Peyer's patch (tissue), 4 donors: ENCODE measurements around the gene SIAE.

Experiments used
- POLR2A ChIP-seq, 2 donors: fragments of 450-650 bp; IDR thresholded peaks; one replicate each; pipeline ENCODE4 v1.5.1; 2017; ENCODE audit warnings: antibody characterized with exemption in 2 of 2, mild to moderate bottlenecking in 2 of 2, moderate library complexity in 2 of 2
- TF ChIP-seq, protein P1 (sequence below), 6 experiments: fragments of 450-650 bp in 4 of 6; fragments of 200-600 bp in 2 of 6; sonication (generic) in 1 of 6; IDR thresholded peaks; one replicate each; pipeline ENCODE4 v1.5.1; 2017 to 2019; ENCODE audit warnings: antibody characterized with exemption in 6 of 6, mild to moderate bottlenecking in 3 of 6, moderate library complexity in 1 of 6

DNA sequence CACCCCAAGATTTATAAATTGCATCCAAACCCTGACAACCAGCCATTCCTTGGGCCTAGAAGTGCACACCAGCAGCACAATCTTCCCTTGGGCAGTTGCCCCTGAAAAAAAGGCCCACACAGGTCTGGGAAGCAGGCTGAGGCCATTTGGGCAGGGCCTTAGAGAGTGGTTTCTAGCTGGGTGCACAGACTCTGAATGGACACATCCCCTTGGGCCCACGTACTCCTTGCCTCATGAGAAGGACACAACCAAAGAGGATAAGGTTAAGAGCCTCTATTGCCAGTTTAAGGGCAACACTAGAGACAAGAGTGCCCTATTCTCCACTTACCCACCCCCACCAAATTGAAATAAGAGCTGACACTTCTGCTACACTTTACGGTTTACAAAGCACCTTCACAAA is 63.2 kb downstream of the SIAE start:
- TF ChIP-seq, protein P1, sequence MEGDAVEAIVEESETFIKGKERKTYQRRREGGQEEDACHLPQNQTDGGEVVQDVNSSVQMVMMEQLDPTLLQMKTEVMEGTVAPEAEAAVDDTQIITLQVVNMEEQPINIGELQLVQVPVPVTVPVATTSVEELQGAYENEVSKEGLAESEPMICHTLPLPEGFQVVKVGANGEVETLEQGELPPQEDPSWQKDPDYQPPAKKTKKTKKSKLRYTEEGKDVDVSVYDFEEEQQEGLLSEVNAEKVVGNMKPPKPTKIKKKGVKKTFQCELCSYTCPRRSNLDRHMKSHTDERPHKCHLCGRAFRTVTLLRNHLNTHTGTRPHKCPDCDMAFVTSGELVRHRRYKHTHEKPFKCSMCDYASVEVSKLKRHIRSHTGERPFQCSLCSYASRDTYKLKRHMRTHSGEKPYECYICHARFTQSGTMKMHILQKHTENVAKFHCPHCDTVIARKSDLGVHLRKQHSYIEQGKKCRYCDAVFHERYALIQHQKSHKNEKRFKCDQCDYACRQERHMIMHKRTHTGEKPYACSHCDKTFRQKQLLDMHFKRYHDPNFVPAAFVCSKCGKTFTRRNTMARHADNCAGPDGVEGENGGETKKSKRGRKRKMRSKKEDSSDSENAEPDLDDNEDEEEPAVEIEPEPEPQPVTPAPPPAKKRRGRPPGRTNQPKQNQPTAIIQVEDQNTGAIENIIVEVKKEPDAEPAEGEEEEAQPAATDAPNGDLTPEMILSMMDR (IDR thresholded peaks at IDR 0.05): no peak
- no peak for TF ChIP-seq POLR2A (IDR thresholded peaks at IDR 0.05)
